Activated naive CD8-positive, alpha-beta T cell treated with anti-CD3 and anti-CD28 coated beads for 36 hours (primary cell): ENCODE data around the gene RCBTB2. TPM values are rescaled to one million over a fixed set of nuclear protein-coding genes. Genes with fewer than 3 reads are reported as not detected.
A peak's percentile ranks its signal among the peaks of the same experiment; 100 is the strongest.

Experiments
- DNase-seq: peaks from one replicate; pipeline ENCODE4 v3.0.0; 2021
- H3K27ac Mint-ChIP-seq: one replicate; pipeline ENCODE4 v1.8.0; 2022; ENCODE audit warnings: mild to moderate bottlenecking, moderate library complexity, mixed read lengths
- H3K27me3 Mint-ChIP-seq: one replicate; pipeline ENCODE4 v1.8.0; 2022; ENCODE audit warnings: mild to moderate bottlenecking, mixed read lengths
- H3K36me3 Mint-ChIP-seq: one replicate; pipeline ENCODE4 v1.8.0; 2021; ENCODE audit warnings: mild to moderate bottlenecking, mixed read lengths
- H3K4me1 Mint-ChIP-seq: one replicate; pipeline ENCODE4 v1.8.0; 2021; ENCODE audit warnings: mixed read lengths
- H3K4me3 Mint-ChIP-seq: one replicate; pipeline ENCODE4 v1.8.0; 2022; ENCODE audit warnings: mild to moderate bottlenecking, moderate library complexity, mixed read lengths
- H3K9me3 Mint-ChIP-seq: one replicate; pipeline ENCODE4 v1.8.0; 2022; ENCODE audit warnings: mixed read lengths
- total RNA-seq, 2 experiments: library from RNA; stranded (reverse); gene quantifications; one replicate each; pipeline ENCODE4 v1.2.3, GENCODE V29; 2021

RCBTB2 gene
- total RNA-seq, 2 experiments from 2014 or later, result 1.9 to 2.4 TPM

DNA sequence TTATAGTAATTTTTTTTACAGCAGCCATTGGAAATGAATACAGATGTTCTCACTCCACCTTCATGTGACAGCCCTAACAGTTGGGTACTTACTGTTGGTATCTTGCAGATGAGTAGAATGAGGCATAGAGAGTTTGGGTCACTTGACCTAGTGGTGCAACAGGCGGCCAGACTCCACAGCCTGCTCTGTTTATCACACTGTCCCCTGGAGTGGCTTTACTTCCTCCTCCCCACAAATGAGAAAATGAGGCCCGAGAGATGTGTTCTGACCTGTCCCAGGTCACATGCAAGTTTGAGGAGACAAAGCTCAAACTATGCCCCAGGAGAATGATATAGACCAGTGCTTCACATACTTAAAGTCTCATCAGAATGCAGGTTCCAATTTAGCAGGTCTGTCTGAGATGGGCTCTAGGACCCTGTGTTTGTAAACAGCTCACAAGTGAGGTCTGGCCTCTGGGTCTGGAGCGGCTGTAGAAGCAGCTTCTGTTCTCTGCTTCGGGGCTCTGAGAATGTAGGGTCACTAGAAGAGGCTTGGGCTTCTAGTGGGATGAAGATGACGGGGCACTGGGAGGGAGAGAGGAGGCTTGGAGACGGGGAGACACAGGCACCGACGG is 37.4 kb upstream of the RCBTB2 start:
- Mint-ChIP-seq H3K27ac (no peak overlapping the region), H3K36me3 (no peaks in the 10 kb centered on the region), H3K27me3 (peaks cover 55% of the 10 kb centered on the region), H3K9me3 (no peaks in the 10 kb centered on the region), H3K4me1 (peaks cover 11% of the 10 kb centered on the region), H3K4me3 (no peak overlapping the region)
- DNase-seq, result no peak

DNA sequence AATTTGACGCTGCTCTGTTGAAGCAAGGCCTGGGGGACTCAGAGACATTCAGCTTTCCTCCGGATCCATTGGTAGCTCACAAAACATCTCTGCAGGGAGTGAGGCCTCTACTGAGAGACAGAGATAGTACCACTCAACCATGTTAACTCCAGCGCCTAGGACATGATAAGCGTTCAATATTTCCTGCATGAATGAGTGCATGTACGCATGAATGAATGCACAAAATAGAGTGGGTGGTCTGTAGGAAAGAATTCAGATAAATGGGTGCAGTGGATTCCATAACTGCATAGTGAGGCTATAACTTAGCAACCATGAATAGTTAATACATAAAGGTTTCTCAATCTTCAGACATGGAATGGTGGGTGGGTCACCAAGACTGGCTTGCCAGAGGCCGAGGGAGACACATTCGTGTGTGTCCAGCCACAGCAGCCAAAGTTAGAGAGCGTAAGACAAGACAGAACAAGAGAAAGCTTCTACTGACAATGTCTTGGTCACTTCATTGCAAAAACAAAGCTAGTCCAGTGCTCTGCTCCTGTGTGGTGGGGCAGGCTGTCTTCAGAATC is 36.3 kb upstream of the RCBTB2 start:
- Mint-ChIP-seq H3K4me1 (peaks cover 13% of the 10 kb centered on the region), H3K36me3 (no peaks in the 10 kb centered on the region), H3K4me3 (no peak overlapping the region), H3K27me3 (peaks cover 66% of the 10 kb centered on the region), H3K27ac (no peak overlapping the region), H3K9me3 (no peaks in the 10 kb centered on the region)
- no peak for DNase-seq

DNA sequence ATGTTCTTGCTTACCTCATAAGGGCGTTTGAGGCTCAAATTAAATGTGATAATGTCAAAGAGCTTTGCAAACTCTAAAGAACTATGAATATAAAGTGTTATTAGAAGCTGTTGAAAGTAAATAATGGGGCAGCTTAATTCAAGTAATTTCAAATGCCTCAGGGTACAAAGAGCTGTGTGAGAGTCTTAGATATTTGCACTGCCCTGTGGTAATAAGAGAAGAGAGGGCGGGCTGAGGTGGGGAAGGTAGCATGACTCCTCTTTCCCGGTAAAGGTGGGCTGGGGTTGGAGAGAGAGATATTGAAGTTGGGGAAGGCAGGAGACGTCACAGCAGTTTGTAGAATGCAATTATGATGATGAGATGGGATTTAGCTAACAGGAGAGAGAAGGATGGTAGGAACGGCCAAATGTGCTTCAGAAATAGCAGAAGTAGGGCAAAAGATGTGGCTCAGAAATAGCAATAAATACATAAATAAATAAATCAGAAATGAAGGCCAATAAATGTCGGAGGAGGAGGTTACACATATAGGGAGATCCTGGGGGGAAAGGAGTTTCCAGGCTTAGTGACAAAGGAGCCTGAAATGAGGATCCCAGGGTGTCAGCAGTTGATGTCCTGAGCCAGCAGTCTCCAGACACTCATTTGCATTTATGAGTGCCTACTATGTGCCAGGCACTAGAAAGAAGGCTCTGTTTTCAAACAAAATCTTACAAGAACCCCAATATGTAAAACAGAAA is 35.7 kb upstream of the RCBTB2 start:
- Mint-ChIP-seq H3K36me3 (no peaks in the 10 kb centered on the region), H3K27me3 (peaks cover 69% of the 10 kb centered on the region), H3K4me3 (no peak overlapping the region), H3K9me3 (no peaks in the 10 kb centered on the region), H3K27ac (no peak overlapping the region), H3K4me1 (peaks cover 10% of the 10 kb centered on the region)
- DNase-seq, result no peak

DNA sequence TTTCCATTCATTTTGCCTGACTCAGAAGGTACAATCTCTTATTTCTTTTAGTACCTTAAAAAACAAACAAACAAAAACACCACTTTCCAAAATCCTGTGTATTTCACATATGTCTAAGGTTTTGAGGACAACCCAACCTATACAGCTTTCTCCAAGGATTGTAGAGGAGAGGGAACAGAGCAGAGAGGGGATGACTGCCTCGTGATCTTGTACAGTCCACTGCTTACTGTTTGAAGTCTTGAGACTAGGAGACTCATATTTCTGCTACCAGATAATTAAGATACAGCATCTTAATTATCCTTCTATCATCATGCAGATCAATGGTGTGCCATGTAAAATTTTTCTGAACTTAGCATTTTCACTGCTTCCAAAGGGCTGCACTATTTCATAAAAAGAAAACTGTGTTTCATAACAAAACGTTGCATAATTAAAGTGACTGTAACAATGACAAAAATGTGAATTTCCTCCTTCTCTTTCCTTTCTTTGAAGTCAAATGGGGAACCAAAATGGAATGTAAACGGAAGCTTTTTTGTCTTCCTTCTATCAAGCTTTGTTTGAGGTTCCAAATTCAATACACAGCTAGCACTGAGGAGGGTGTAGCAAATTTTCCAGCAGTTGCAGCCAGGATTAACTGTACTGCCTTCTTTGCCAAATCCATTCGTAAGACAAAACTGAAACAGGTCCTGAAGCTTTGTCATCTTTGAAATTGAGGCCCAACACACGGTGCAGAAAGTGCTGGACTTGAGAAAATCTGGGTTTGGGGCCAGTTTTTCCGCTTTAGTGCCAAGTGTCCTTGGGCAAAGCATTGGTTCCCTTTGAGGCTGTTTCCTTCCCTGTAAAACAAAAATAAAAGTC is 34.9 kb upstream of the RCBTB2 start:
- Mint-ChIP-seq H3K27me3 (peaks cover 73% of the 10 kb centered on the region), H3K27ac (no peak overlapping the region)
- no peak for DNase-seq

DNA sequence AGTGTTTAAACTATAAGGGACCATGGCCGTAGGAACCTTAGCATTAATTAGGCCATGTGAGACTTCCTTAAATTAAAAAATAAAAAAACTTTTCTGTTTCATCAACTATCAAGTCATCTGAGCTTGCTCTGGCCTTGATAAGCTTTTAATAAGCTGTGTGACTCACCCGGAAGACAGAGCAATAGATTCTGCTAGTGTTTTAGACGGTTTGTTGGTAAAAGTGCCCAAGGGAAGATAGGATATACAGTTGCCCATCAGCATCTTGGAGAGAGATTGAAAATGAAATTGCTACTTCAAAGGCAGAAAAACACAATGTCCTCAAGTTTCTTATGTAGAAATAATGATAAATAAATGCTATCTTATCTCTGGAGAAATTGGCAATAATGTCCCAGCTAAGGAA is 31.2 kb upstream of the RCBTB2 start:
- no peak for DNase-seq
- Mint-ChIP-seq H3K4me3 (no peak overlapping the region), H3K27ac (no peak overlapping the region), H3K36me3 (no peaks in the 10 kb centered on the region), H3K27me3 (peaks cover 79% of the 10 kb centered on the region), H3K4me1 (peaks cover 32% of the 10 kb centered on the region), H3K9me3 (no peaks in the 10 kb centered on the region)

More for the DNA sequence above, 34.9 kb upstream of the RCBTB2 start:
- Mint-ChIP-seq H3K4me1 (peaks cover 17% of the 10 kb centered on the region), H3K9me3 (no peaks in the 10 kb centered on the region), H3K36me3 (no peaks in the 10 kb centered on the region), H3K4me3 (no peak overlapping the region)

DNA sequence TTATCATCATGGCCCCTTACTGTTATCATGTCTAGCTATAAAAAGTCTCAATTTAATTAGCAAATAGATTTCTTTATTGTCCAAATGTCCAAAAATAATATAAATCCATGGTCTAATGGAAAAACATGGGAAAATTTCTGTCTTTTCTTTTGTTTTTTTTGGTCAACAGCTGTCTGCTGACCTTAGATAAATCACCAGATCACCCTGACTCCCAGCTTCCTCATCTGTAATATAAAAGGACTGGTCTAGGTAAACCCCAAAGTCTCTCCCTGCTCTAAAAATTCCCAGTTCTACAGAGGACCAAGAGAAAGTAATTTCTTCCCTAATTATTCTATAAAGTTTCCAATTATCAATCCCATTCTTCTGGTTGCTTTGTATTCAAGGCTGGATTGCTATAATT is 30.7 kb upstream of the RCBTB2 start:
- peaks cover 32% of the 10 kb centered on the region for H3K4me1 Mint-ChIP-seq
- no peak overlapping the region for H3K27ac Mint-ChIP-seq
- no peak for DNase-seq
- H3K27me3 Mint-ChIP-seq, result peaks cover 79% of the 10 kb centered on the region
- H3K36me3 Mint-ChIP-seq, result no peaks in the 10 kb centered on the region
- no peaks in the 10 kb centered on the region for H3K9me3 Mint-ChIP-seq
- H3K4me3 Mint-ChIP-seq, result no peak overlapping the region

DNA sequence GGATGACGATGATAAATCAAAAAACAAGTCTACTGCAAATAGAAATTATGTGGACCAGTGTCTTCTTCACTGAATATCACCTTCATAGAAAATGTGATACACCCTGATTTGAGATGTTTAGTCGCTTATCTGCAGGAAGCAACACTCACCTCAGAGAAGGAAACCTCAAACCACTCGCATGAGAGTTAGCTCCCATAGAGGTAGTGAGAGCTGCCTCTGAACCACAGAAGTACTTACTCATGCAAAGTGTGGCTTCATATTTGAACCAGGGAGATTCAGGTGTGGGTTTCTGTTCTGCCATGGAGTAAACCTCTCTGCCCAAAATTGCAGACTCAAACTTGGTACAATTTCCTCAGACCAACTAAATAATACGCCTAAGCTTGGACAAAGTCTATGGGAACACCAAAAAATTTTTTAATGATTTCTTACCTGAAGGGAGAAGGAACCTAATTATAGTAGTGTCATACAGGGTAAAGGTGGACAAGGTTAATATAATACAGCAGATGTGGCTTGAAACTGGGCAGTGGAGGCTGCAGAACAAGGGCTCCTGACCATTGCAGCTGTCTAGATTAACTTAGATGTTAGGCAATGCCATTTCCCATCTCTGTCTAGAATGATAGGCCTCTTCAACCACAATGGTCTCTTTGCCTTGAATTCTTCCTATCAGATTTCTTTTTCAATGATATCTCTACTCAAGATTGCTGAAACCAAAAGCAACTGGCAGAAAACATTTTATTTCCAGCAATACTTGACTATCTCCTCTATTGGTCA is 29.6 kb upstream of the RCBTB2 start:
- H3K4me3 Mint-ChIP-seq, result no peak overlapping the region
- H3K27me3 Mint-ChIP-seq, result peaks cover 78% of the 10 kb centered on the region
- H3K4me1 Mint-ChIP-seq, result peaks cover 30% of the 10 kb centered on the region
- no peaks in the 10 kb centered on the region for H3K9me3 Mint-ChIP-seq
- peak; percentile 61 for DNase-seq
- peak overlapping the region; percentile 53 for H3K27ac Mint-ChIP-seq
- H3K36me3 Mint-ChIP-seq, result no peaks in the 10 kb centered on the region

DNA sequence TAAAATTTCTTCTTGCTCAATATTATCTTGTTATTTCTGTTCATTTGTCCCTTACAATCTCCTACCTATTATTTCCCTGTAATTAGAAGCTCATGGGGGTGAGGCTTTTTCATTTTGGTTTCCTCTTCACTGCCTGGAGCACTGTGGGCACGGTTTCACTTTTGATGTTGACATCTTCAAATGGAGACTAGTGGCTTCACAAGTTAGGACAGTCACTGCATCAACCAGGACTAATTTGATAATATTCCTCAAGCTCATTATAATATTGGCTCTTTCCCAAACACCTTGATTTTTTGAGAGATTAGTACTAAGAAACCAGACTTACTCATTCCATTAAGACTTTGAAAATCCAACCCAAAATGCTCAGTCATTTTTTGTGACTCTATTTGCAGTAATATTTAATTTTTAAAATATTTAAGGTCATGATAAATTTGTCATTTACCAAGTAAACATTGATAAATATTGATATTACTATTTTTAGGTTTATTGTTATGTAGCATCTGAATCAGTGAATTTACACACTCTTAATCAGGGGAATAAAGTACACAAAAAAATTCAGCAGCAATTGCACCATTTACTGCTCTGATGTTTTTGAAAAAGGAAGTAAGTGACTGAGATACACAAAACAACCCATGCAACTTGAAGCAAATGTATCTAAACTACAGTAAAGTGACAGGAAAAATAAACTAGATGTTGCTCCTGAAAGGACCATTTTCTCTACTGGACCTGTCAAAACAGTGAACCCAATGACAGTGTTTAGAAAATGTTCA is 28.8 kb upstream of the RCBTB2 start:
- DNase-seq, result peak; percentile 17
- peaks cover 29% of the 10 kb centered on the region for H3K4me1 Mint-ChIP-seq
- H3K36me3 Mint-ChIP-seq, result no peaks in the 10 kb centered on the region
- no peaks in the 10 kb centered on the region for H3K9me3 Mint-ChIP-seq
- H3K4me3 Mint-ChIP-seq, result peak overlapping the region; percentile 0
- H3K27me3 Mint-ChIP-seq, result peaks cover 78% of the 10 kb centered on the region
- H3K27ac Mint-ChIP-seq, result no peak overlapping the region

DNA sequence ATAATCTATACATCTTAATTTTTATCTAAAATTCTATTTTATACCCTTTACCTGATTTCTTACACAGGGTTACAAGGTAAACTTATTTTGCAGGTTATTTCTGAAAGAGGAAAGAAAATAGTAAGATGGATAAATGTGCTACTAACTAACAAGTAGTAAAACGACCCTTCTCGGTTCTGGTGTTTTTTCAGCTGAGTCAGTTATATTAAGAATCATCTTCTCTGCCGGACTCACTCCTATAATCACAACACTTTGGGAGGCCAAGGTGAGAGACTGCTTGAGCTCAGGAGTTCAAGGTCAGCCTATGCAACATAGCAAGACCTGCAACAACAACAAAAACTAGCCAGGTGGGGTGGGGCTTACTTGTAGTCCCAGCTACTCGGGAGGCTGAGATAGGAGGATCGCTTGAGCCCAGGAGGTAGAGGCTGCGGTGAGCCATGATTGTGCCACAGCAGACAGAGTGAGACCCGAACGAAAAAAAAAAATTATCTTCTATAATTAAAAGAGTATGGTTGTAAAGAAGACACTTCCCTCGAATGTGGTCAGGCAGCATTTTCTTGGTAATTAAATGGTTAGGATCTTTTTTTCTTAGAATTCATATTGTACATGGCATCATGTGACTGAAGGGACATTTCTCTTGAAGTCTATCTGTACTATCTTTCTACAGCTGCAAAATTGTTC is 27.9 kb upstream of the RCBTB2 start:
- H3K4me3 Mint-ChIP-seq, result no peak overlapping the region
- H3K27me3 Mint-ChIP-seq, result peaks cover 76% of the 10 kb centered on the region
- no peak overlapping the region for H3K27ac Mint-ChIP-seq
- DNase-seq, result no peak
- peaks cover 1% of the 10 kb centered on the region for H3K36me3 Mint-ChIP-seq
- peaks cover 29% of the 10 kb centered on the region for H3K4me1 Mint-ChIP-seq
- peaks cover 5% of the 10 kb centered on the region for H3K9me3 Mint-ChIP-seq

DNA sequence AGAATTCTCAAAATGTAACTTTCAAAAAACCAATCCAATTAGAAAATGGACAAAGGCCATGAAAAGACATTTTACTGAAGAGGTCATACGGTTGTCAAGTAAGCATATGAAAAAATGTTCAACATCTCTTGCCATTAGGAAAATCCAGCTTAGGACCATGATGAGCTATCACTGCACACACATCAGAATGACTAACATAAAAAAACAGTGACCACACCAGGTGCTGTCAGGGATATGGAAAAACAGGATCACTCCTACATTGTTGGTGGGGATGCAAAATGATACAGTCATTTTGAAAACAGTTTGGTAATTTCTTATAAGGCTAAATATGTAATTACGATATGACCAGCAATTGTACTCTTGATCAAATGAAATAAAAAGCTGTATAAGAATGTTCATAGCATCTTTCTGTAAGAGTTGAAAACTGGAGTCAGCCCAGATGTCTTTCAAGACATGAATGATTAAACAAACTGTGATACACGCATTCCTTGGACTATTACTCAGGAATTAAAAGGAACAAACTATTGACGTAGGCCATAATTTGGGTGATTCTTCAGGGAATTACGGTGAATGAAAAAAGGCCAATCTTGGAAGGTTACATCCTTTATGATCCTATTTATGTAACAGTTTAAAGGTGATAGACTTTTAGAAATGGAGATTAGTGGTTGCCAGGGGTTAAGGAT is 26.9 kb upstream of the RCBTB2 start:
- peaks cover 29% of the 10 kb centered on the region for H3K4me1 Mint-ChIP-seq
- H3K36me3 Mint-ChIP-seq, result peaks cover 2% of the 10 kb centered on the region
- H3K27me3 Mint-ChIP-seq, result peaks cover 67% of the 10 kb centered on the region
- DNase-seq, result no peak
- H3K9me3 Mint-ChIP-seq, result peaks cover 8% of the 10 kb centered on the region
- H3K27ac Mint-ChIP-seq, result no peak overlapping the region
- no peak overlapping the region for H3K4me3 Mint-ChIP-seq

DNA sequence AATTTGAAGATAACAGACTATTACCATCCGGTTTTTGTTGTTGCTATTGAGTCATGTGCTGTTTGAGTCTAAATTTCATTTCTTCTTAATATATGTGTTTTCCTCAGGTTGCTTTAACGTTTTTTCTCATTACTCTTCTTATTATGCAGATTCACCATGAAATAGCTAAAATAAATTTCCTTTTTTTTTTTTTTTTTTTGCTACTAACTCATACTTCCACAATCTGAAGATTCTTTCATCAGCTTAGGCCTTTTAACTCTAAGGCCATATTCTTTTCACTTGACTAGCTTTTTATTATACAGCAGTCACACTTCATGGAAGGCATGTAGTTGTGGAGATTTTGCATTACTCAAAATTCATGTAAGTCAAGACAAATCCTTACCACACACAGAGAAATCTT is 23.9 kb upstream of the RCBTB2 start:
- H3K36me3 Mint-ChIP-seq, result peaks cover 5% of the 10 kb centered on the region
- H3K27me3 Mint-ChIP-seq, result peaks cover 54% of the 10 kb centered on the region
- H3K9me3 Mint-ChIP-seq, result peaks cover 16% of the 10 kb centered on the region

DNA sequence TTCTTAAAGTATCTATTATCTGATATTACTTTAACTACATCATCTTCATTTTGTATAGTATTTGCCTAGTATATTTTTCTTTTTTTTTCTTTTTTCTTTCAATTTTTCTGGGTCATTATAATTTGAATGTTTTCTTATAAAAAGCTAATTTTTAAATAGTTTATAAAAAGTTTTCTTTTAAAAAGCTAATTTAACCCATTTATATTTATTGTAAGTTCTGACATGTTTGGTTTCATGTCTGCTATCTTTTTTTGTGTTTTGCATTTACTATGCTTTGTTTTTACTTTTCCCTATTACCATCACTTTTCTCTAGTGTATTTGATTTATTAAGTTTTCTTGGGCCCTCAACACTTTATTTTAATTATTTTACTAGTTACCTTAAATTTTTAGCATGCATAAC is 22.6 kb upstream of the RCBTB2 start:
- Mint-ChIP-seq H3K27me3 (peaks cover 44% of the 10 kb centered on the region), H3K27ac (no peak overlapping the region), H3K9me3 (peaks cover 20% of the 10 kb centered on the region), H3K36me3 (peaks cover 5% of the 10 kb centered on the region), H3K4me1 (peaks cover 2% of the 10 kb centered on the region), H3K4me3 (no peak overlapping the region)
- no peak for DNase-seq

More for the DNA sequence above, 23.9 kb upstream of the RCBTB2 start:
- DNase-seq, result no peak
- Mint-ChIP-seq H3K4me3 (no peak overlapping the region), H3K4me1 (peaks cover 11% of the 10 kb centered on the region), H3K27ac (no peak overlapping the region)

DNA sequence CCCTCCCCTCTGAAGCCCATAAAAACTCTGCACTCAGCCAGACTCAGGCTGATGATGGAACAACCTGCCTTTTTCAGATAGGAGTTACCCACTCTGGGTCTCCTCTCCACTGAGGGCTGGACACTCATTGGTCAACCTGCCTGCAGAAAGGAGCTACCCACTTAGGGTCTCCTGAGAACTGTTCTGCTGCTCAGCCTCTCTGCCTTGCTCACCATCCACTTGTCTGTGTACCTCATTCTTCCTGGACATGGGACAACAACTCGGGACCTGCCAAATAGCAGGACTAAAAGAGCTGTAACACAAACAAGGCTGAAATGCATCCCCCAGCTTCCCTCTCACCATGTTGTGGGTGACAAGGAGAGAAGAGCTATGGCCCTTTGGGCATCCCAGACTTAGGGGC is 18.4 kb upstream of the RCBTB2 start:
- Mint-ChIP-seq H3K4me1 (no peaks in the 10 kb centered on the region), H3K27me3 (peaks cover 14% of the 10 kb centered on the region), H3K27ac (no peak overlapping the region), H3K36me3 (peaks cover 5% of the 10 kb centered on the region), H3K9me3 (peaks cover 18% of the 10 kb centered on the region), H3K4me3 (no peak overlapping the region)
- no peak for DNase-seq
